Measurements from ENCODE around the gene UTP3. TPM values are rescaled to one million over a fixed set of nuclear protein-coding genes. Genes with fewer than 3 reads are reported as not detected.

The UTP3 gene
- total RNA-seq, 4 donors from 2014 or later = 6.7 to 28.9 (median 17.1) TPM

DNA sequence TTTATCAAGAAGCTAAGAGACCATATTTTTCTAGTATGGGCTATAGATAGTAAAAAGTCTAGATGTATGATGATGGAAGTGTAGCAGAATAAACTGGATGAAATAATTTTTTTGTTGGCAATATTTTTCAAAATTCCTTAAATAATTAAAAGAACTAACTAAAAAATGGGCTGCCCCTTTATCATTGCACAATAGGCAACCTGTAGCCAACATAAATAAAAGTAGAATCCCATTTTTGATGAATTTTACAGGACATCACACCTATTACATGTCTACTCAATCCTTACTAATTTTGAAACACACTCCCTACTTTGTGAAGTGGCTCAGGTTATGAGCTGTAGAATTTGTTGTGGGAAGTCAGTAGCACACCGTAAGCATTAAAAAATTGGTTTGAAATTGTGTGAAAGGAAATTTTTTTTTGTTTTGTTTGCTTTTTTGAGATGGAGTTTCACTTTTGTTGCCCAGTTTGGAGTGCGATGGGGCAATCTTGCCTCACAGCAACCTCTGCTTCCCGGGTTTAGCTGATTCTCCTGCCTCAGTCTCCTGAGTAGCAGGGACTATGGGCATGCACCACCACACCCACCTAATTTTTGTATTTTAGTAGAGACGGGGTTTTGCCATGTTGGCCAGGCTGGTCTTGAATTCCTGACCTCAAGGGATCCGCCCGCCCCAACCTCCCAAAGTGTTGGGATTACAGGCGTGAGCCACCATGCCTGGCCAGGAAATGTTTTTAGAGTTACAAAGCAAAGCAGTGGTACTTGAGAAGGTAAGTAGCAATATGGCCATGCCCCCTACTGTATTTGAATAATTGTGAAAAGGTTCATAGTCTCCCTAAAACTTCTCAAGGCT is 24.5 kb downstream of the UTP3 start:
- TF ChIP-seq POLR2A (IDR thresholded peaks at IDR 0.05) = no peak
- Histone ChIP-seq H3K27ac (no peak overlapping the region), H3K9me3 (no peaks in the 10 kb centered on the region), H3K36me3 (no peaks in the 10 kb centered on the region), H3K27me3 (no peaks in the 10 kb centered on the region), H3K4me1 (no peaks in the 10 kb centered on the region), H3K4me3 (no peak overlapping the region)
- intact Hi-C loops (cut with DNase I; ENCODE audit: low total_unique reads) = no loop called here
- no peak for DNase-seq

DNA sequence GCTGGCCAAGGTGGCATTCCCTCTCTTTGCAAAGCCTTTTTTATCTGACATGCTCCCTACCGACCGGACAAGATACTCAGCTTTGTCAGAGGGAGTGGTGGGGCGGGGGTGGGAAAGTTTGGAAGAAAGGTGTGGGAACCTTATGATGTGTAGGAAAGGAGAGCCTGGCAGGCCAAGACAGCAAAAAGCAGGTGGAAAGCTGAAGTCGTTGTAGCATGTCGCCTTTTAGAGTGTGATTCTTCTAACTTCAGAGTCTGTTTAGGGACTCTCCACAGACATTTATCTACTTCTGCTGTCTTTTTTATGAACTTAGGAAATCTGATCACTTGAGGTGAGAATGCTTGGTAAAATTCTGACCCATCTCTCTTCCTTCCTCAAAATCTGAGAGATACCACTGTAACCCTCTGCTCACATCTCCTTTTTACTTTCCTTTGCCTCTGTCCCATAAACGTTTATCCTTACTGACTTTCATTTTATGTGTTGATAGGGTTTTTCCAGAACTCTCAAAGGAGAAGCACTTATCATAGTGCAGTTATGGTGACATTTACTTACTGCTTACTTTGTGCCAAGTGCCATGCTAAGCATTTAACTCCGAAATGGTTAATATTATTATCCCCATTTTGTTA is 25.2 kb downstream of the UTP3 start:
- H3K27me3 ChIP-seq = no peaks in the 10 kb centered on the region
- no peaks in the 10 kb centered on the region for H3K9me3 ChIP-seq
- intact Hi-C loops (cut with DNase I; ENCODE audit: low total_unique reads) = no loop called here
- no peak for DNase-seq
- H3K4me3 ChIP-seq = no peak overlapping the region
- no peaks in the 10 kb centered on the region for H3K4me1 ChIP-seq
- H3K36me3 ChIP-seq = no peaks in the 10 kb centered on the region
- TF ChIP-seq POLR2A (IDR thresholded peaks at IDR 0.05) = no peak
- TF ChIP-seq, protein P1, sequence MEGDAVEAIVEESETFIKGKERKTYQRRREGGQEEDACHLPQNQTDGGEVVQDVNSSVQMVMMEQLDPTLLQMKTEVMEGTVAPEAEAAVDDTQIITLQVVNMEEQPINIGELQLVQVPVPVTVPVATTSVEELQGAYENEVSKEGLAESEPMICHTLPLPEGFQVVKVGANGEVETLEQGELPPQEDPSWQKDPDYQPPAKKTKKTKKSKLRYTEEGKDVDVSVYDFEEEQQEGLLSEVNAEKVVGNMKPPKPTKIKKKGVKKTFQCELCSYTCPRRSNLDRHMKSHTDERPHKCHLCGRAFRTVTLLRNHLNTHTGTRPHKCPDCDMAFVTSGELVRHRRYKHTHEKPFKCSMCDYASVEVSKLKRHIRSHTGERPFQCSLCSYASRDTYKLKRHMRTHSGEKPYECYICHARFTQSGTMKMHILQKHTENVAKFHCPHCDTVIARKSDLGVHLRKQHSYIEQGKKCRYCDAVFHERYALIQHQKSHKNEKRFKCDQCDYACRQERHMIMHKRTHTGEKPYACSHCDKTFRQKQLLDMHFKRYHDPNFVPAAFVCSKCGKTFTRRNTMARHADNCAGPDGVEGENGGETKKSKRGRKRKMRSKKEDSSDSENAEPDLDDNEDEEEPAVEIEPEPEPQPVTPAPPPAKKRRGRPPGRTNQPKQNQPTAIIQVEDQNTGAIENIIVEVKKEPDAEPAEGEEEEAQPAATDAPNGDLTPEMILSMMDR (IDR thresholded peaks at IDR 0.05) = no peak
- H3K27ac ChIP-seq = no peak overlapping the region

DNA sequence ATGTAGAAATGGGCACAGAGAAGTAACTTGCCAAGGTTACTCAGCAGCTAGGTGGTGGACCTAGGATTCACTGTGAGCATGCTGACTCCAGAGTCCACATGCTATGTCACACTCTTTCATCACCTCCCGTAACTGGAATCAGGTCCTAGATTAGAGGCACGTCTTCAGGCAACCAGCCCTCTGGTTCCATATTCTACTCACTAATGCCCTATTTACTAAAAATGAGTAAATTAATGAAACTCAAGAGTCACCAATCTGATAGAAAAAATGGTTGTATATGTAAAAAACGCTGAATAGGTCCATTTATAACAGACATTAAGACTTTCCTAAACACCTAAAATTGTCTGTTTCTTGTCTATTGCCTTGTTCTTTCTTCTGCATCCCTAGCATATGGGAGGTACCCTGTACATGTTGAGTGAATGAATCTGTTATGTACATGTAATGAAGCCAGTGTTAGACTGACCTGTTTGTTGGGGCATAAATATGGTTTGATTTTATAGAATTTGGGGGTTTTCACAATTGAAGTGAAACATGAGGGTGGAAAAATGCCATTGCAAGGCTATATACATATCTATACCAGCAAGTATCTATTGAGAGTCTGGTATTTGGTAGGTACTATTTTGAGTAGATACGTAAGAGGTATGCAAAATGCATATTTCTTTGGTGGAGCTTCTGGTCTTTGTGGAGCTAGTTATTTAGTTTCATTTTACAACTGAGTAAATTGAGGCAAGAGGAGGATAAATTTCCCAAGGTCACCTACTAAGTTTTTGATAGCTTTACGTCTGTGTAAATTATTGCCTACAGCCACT is 26.0 kb downstream of the UTP3 start:
- intact Hi-C loops (cut with DNase I; ENCODE audit: low total_unique reads) = no loop called here
- Histone ChIP-seq H3K4me3 (no peak overlapping the region), H3K9me3 (no peaks in the 10 kb centered on the region), H3K27ac (no peak overlapping the region), H3K4me1 (no peaks in the 10 kb centered on the region), H3K27me3 (no peaks in the 10 kb centered on the region), H3K36me3 (no peaks in the 10 kb centered on the region)
- DNase-seq = no peak
- TF ChIP-seq POLR2A (IDR thresholded peaks at IDR 0.05) = no peak
- TF ChIP-seq, protein P1 (IDR thresholded peaks at IDR 0.05) = no peak

DNA sequence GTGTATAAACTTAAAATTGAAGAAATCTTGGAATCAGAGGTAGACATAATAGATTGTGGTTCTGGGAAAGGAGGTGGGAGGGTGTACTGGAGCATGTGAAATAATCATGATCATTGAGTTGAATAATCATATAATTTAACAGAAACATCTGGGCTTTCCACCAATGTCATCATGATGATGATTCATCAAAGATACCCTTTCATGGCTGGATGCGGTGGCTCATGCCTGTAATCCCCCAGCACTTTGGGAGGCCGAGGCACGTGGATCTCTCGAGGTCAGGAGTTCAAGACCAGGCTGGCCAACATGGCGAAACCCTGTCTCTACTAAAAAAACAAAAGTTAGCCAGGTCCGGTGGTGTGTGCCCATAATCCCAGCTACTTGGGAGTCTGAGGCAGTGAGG is 26.8 kb downstream of the UTP3 start:
- Histone ChIP-seq H3K9me3 (no peaks in the 10 kb centered on the region), H3K4me3 (no peak overlapping the region), H3K36me3 (no peaks in the 10 kb centered on the region), H3K4me1 (no peaks in the 10 kb centered on the region), H3K27me3 (no peaks in the 10 kb centered on the region), H3K27ac (no peak overlapping the region)
- intact Hi-C loops (cut with DNase I; ENCODE audit: low total_unique reads) = no loop called here
- TF ChIP-seq, protein P1 (IDR thresholded peaks at IDR 0.05) = no peak
- TF ChIP-seq POLR2A (IDR thresholded peaks at IDR 0.05) = no peak
- no peak for DNase-seq

DNA sequence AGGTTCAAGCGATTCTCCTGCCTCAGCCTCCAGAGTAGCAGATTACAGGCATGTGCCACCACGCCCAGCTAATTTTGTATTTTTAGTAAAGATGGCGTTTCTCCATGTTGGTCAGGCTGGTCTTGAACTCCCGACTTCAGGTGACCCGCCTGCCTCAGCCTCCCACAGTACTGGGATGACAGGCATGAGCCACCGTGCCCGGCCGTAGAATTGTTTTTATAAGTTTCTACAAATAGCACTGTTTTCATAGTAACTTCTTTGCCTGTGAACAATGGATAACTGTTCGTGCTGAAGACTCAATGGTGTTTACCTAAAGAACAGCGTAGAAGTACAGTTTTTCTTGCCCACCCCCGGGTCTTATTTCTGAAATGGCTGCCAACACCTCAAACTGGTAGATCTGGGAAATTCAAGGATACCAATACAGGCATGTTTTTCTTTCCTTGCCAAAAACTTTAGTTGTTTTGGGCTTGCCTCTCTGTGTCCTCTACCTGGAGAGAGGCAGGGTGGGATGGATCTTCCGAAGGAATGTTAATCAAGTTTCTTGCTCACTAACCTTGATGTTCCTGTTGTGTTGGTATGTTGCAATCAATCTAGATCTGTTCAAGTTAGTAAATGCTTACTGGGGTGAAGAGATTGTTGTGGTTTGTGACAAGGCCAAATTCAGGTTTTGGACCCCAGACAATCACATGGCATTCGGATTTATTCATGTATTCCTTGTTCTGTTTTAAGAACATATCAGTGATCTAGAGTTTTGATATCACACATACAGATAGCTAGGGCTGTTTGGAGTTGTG is 30.7 kb downstream of the UTP3 start:
- H3K27me3 ChIP-seq = no peaks in the 10 kb centered on the region
- TF ChIP-seq POLR2A (IDR thresholded peaks at IDR 0.05) = no peak
- TF ChIP-seq, protein P1 (IDR thresholded peaks at IDR 0.05) = no peak
- H3K36me3 ChIP-seq = no peaks in the 10 kb centered on the region
- intact Hi-C loops (cut with DNase I; ENCODE audit: low total_unique reads) = no loop called here
- H3K27ac ChIP-seq = no peak overlapping the region
- no peak overlapping the region for H3K4me3 ChIP-seq
- no peak for DNase-seq
- H3K9me3 ChIP-seq = no peaks in the 10 kb centered on the region
- H3K4me1 ChIP-seq = no peaks in the 10 kb centered on the region
